ENCODE measurements around the gene OGDH. TPM values are rescaled to one million over a fixed set of nuclear protein-coding genes. Genes with fewer than 3 reads are reported as not detected.

The OGDH gene
- total RNA-seq, 6 experiments from 2014 or later: 46.6 to 63.2 (median 55.8) TPM

DNA sequence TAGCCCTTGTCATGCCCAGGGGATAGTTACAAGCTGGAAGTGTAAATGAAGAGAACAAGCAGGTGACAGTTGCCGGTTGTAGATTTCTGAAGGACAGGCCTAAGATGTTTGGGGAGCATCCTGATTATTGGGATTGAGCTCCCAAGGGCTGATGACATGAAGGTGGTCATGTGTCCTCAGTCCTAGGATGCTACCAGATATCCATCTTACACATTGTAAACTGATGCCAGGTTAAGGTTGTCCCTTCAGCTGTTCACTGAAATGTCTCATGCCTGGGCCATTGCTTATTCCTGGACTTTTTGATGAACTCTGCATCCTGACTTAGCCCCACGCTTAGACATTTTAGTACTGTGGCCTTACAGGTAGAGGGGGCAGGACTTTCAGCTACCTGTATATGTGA, 143.6 kb downstream of the OGDH start:
- Histone ChIP-seq H3K4me3 (no peak overlapping the region), H3K27ac (no peak overlapping the region), H3K36me3 (no peaks in the 10 kb centered on the region), H3K9me3 (no peaks in the 10 kb centered on the region), H3K4me1 (peaks cover 0 to 26% (median 7%) of the 10 kb centered on the region in 4 donors), H3K27me3 (no peaks in the 10 kb centered on the region)
- DNase-seq (no peak), ATAC-seq (no peak)
- WGBS (ENCODE audit: insufficient coverage, low coverage, low lambda C conversion rate, missing lambda C conversion rate): 100% methylated on average over 2 of the region's 2 CpGs
- intact Hi-C loops (cut with DNase I): no loop called here
- TF ChIP-seq, protein P1, sequence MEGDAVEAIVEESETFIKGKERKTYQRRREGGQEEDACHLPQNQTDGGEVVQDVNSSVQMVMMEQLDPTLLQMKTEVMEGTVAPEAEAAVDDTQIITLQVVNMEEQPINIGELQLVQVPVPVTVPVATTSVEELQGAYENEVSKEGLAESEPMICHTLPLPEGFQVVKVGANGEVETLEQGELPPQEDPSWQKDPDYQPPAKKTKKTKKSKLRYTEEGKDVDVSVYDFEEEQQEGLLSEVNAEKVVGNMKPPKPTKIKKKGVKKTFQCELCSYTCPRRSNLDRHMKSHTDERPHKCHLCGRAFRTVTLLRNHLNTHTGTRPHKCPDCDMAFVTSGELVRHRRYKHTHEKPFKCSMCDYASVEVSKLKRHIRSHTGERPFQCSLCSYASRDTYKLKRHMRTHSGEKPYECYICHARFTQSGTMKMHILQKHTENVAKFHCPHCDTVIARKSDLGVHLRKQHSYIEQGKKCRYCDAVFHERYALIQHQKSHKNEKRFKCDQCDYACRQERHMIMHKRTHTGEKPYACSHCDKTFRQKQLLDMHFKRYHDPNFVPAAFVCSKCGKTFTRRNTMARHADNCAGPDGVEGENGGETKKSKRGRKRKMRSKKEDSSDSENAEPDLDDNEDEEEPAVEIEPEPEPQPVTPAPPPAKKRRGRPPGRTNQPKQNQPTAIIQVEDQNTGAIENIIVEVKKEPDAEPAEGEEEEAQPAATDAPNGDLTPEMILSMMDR (IDR thresholded peaks at IDR 0.05): no peak
- TF ChIP-seq POLR2A (IDR thresholded peaks at IDR 0.05): no peak

DNA sequence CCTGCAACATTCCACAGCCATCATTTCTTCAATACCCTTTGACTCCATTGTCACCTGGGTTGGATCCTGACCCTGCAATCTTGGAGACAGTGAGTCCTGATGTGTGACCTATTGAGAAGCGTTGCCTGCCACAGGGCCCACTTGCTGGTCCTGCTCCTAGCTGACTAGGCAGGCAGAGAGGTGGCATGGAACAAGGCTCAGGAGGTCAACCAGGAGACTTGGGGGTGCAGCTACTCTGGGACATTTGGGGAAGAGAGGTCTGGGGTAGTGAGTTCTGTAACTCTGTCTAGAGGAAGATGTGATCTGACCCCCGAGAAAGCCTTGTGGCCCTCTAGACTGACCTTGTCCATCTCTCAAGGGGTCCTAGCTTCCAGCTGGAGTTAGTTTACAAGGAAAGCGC, 144.0 kb downstream of the OGDH start:
- TF ChIP-seq POLR2A (IDR thresholded peaks at IDR 0.05): no peak
- TF ChIP-seq, protein P1 (IDR thresholded peaks at IDR 0.05): no peak
- no peaks in the 10 kb centered on the region for H3K9me3 ChIP-seq
- intact Hi-C loops (cut with DNase I): no loop called here
- peaks cover 0 to 26% (median 7%) of the 10 kb centered on the region in 4 donors for H3K4me1 ChIP-seq
- WGBS (ENCODE audit: insufficient coverage, low coverage, low lambda C conversion rate, missing lambda C conversion rate): 66% methylated on average over 2 of the region's 3 CpGs
- H3K27me3 ChIP-seq: no peaks in the 10 kb centered on the region
- ATAC-seq (no peak), DNase-seq (no peak)
- no peaks in the 10 kb centered on the region for H3K36me3 ChIP-seq
- H3K4me3 ChIP-seq: no peak overlapping the region
- peak overlapping the region in 1 of 3 donors; percentile 37 for H3K27ac ChIP-seq

DNA sequence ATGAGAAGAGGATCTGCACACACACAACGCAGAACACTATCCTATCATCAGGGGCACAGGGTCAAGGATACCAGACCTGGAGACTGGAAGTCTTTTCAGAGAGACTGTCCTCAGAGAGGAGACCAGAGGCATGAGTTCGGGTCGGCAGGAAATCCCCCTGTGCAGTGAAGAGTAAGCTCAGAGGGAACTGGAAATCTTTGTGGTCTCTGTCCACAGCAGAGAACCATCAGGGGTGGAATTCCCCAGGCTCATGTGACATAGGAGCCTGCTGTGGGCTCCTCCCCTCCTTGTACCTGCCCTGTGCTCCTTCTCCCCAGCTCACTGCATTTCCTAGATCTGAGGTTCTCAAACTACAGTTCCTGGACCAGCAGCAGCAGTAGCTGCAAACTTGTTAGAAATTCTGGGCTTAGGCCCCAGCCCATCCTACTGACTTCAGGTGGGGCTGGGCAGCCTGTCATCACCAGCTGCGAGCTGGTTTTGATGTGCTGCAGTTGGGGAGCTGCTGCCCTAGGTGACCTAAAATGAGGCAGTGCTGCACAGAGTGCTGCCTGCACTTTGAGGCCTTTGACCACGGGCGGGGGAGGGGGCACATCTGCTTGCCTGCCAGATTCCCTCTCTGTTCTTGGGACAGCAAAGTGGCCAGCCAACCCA, 144.6 kb downstream of the OGDH start:
- H3K36me3 ChIP-seq: no peaks in the 10 kb centered on the region
- no peaks in the 10 kb centered on the region for H3K27me3 ChIP-seq
- no peak overlapping the region for H3K4me3 ChIP-seq
- H3K4me1 ChIP-seq: peaks cover 0 to 26% (median 7%) of the 10 kb centered on the region in 4 donors
- peak in 3 of 4 donors; percentile 17 to 46 (median 46) for ATAC-seq
- H3K9me3 ChIP-seq: no peaks in the 10 kb centered on the region
- DNase-seq: peak in 2 of 3 donors; percentile 74 to 82
- TF ChIP-seq POLR2A (IDR thresholded peaks at IDR 0.05): no peak
- TF ChIP-seq, protein P1 (IDR thresholded peaks at IDR 0.05): no peak
- peak overlapping the region in 1 of 3 donors; percentile 37 for H3K27ac ChIP-seq
- intact Hi-C loops (cut with DNase I): no loop called here
- 22% methylated on average over 3 of the region's 6 CpGs for WGBS (ENCODE audit: insufficient coverage, low coverage, low lambda C conversion rate, missing lambda C conversion rate)

DNA sequence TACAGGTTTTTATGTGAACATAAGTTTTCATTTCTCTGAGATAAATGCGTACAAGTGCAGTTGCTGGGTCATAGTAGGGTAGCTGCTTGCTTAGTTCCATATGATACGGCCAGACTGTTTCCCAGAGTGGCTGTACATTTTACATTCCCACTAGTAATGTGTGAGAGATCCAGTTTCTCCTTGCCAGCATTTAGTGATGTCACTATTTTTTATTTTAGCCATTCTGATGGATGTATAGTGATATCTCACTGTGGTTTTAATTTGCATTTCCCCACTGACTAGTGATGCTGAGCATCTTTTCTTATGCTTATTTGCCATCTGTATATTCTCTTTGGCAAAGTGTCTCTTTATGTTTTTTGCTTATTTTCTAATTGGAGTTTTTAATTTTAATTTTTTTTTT, 146.4 kb downstream of the OGDH start:
- TF ChIP-seq, protein P1 (IDR thresholded peaks at IDR 0.05): no peak
- no peak for TF ChIP-seq POLR2A (IDR thresholded peaks at IDR 0.05)
- intact Hi-C loops (cut with DNase I): no loop called here

More for the DNA sequence above, 146.4 kb downstream of the OGDH start:
- H3K4me3 ChIP-seq: no peak overlapping the region
- H3K27ac ChIP-seq: no peak overlapping the region
- peaks cover 0 to 26% (median 7%) of the 10 kb centered on the region in 4 donors for H3K4me1 ChIP-seq
- no peak for ATAC-seq
- WGBS (ENCODE audit: insufficient coverage, low coverage, low lambda C conversion rate, missing lambda C conversion rate): 90% methylated on average over 2 of the region's 2 CpGs
- H3K9me3 ChIP-seq: no peaks in the 10 kb centered on the region
- no peaks in the 10 kb centered on the region for H3K27me3 ChIP-seq
- H3K36me3 ChIP-seq: peaks cover 0 to 6% (median under 1%) of the 10 kb centered on the region in 4 donors
- DNase-seq: no peak
